Body of pancreas (tissue), 4 donors: Measurements from ENCODE around the gene ZNF200. TPM values are rescaled to one million over a fixed set of nuclear protein-coding genes. Genes with fewer than 3 reads are reported as not detected.
"Not testable (repeated sequence)": the region's sequence is repeated elsewhere in the genome, so short reads cannot be mapped to it uniquely, and the experiment has no call there.

ENCODE experiments used
- ATAC-seq: fragments of 150-250 bp; one replicate; pipeline ENCODE4 v1.9.1; 2016
- DNase-seq, 4 donors: peaks; one replicate each; pipeline ENCODE4 v3.0.0-alpha.2; 2019
- H3K27ac ChIP-seq, 4 donors: fragments of 200-600 bp; sonication (generic); 1 replicate in 3 of 4; 2 replicates in 1 of 4; pipeline versions ENCODE4 v1.5.1 to v1.6.1; 2016 to 2019; ENCODE audit warnings: mild to moderate bottlenecking in 1 of 4, mixed read lengths in 1 of 4, moderate library complexity in 1 of 4
- H3K27me3 ChIP-seq, 2 donors: fragments of 200-600 bp; sonication (generic); one replicate each; pipeline ENCODE4 v1.6.0; 2016; ENCODE audit warnings: mild to moderate bottlenecking in 1 of 2
- H3K36me3 ChIP-seq, 2 donors: fragments of 200-600 bp; sonication (generic); replicated peaks in 1 of 2; 2 replicates each; pipeline ENCODE4 v1.5.1; 2016; ENCODE audit warnings: low read depth in 2 of 2; ENCODE audit not compliant: insufficient read depth in 1 of 2
- H3K4me1 ChIP-seq: fragments of 200-600 bp; sonication (generic); one replicate; pipeline ENCODE4 v1.6.0; 2016
- H3K4me3 ChIP-seq, 2 donors: fragments of 200-600 bp; sonication (generic); 1 replicate in 1 of 2; 2 replicates in 1 of 2; pipeline ENCODE4 v1.5.1; 2016 to 2019
- H3K9me3 ChIP-seq, 3 donors: fragments of 200-600 bp; sonication (generic); 1 replicate in 2 of 3; 2 replicates in 1 of 3; pipeline ENCODE4 v1.5.1; 2016
- POLR2A ChIP-seq, 3 donors: fragments of 450-650 bp; IDR thresholded peaks; one replicate each; pipeline ENCODE4 v1.6.1; 2016; ENCODE audit warnings: antibody characterized with exemption in 3 of 3, mild to moderate bottlenecking in 2 of 3
- WGBS, 2 donors: methylation state at CpG; one replicate each; pipeline ENCODE4 v1.1.5; 2017; 5-methylcytosine and 5-hydroxymethylcytosine counted together
- intact Hi-C: fragments of 100-400 bp; cut with DNase I; formaldehyde crosslinking; loops from one replicate; pipeline ENCODE4 v1.15.1; 2023
- total RNA-seq, 2 donors: library from RNA; depleted of rRNA; stranded (reverse); fragments of >200 nt; gene quantifications; one replicate each; pipeline ENCODE4 v1.1.0, GENCODE V29; 2016
- TF ChIP-seq, protein P1 (sequence below), 7 experiments: fragments of 450-650 bp in 4 of 7; fragments of 200-600 bp in 3 of 7; sonication (generic) in 3 of 7; IDR thresholded peaks; one replicate each; pipeline ENCODE4 v1.5.1; 2016 to 2019; ENCODE audit warnings: antibody characterized with exemption in 7 of 7

Gene ZNF200
- total RNA-seq, 2 donors from 2014 or later: 2.0 to 7.0 TPM

DNA sequence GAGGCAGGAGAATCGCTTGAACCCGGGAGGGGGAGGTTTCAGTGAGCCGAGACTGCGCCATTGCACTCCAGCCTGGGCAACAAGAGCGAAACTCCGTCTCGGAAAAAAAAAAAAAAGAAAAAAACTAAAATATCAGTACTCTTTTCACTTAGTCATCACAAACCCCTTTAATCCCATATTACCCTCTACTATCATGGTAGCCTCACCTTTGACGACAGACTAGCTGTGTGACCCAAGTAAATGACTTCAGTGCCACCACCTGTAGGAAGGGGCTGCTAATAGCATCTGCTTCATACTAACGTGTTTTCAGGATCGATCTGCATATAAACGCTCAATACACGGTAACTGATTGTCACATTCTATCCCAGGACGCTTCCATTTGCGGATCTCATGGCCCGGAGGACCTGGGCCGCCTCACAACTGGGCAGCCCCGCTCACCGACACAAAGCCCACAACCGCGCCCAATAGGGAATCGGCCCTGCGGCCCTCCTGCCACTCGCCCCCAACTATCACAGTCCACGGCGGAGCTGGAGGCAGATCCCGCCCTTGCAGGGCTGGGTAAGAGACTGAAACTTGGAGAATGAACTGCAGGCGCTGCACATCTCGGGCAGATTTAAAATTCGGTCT is 47.3 kb upstream of the ZNF200 start:
- Histone ChIP-seq H3K36me3 (peaks cover 0 to 6% of the 10 kb centered on the region in 2 donors), H3K4me1 (peaks cover 38% of the 10 kb centered on the region), H3K27me3 (no peaks in the 10 kb centered on the region), H3K27ac (peak overlapping the region; percentile 98 to 100 (median 100)), H3K9me3 (peaks cover 0 to 3% (median 0%) of the 10 kb centered on the region in 3 donors), H3K4me3 (peak overlapping the region; percentile 56 to 67)
- TF ChIP-seq, protein P1, sequence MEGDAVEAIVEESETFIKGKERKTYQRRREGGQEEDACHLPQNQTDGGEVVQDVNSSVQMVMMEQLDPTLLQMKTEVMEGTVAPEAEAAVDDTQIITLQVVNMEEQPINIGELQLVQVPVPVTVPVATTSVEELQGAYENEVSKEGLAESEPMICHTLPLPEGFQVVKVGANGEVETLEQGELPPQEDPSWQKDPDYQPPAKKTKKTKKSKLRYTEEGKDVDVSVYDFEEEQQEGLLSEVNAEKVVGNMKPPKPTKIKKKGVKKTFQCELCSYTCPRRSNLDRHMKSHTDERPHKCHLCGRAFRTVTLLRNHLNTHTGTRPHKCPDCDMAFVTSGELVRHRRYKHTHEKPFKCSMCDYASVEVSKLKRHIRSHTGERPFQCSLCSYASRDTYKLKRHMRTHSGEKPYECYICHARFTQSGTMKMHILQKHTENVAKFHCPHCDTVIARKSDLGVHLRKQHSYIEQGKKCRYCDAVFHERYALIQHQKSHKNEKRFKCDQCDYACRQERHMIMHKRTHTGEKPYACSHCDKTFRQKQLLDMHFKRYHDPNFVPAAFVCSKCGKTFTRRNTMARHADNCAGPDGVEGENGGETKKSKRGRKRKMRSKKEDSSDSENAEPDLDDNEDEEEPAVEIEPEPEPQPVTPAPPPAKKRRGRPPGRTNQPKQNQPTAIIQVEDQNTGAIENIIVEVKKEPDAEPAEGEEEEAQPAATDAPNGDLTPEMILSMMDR (IDR thresholded peaks at IDR 0.05): no peak
- no peak for TF ChIP-seq POLR2A (IDR thresholded peaks at IDR 0.05)
- WGBS, 2 donors: 13 to 23% methylated on average over 15 to 29 of the region's 29 CpGs
- intact Hi-C loops: no loop called here
- DNase-seq: no peak
- peak; percentile 38 for ATAC-seq

GRCh38 chr16:3281222-3281820 is 46.4 kb upstream of the ZNF200 start:
- Histone ChIP-seq H3K4me3 (no peak overlapping the region), H3K4me1 (peaks cover 38% of the 10 kb centered on the region), H3K27ac (peak overlapping the region in 2 of 4 donors; percentile 19 to 100), H3K27me3 (no peaks in the 10 kb centered on the region), H3K36me3 (peaks cover 0 to 6% of the 10 kb centered on the region in 2 donors), H3K9me3 (no peaks in the 10 kb centered on the region)
- intact Hi-C loops: no loop called here
- DNase-seq: no peak
- TF ChIP-seq, protein P1 (IDR thresholded peaks at IDR 0.05): no peak
- no peak for TF ChIP-seq POLR2A (IDR thresholded peaks at IDR 0.05)
- 42 to 43% methylated on average over 6 of the region's 6 CpGs for WGBS, 2 donors
- no peak for ATAC-seq

- Histone ChIP-seq H3K36me3 (no peaks in the 10 kb centered on the region), H3K9me3 (no peaks in the 10 kb centered on the region), H3K4me1 (peaks cover 10% of the 10 kb centered on the region), H3K4me3 (no peak overlapping the region), H3K27ac (no peak overlapping the region), H3K27me3 (no peaks in the 10 kb centered on the region)
- WGBS, 2 donors: 78 to 83% methylated on average over 5 of the region's 5 CpGs
- ATAC-seq (no peak), DNase-seq (no peak)
- intact Hi-C loops: no loop called here
- TF ChIP-seq, protein P1 (IDR thresholded peaks at IDR 0.05): no peak
- TF ChIP-seq POLR2A (IDR thresholded peaks at IDR 0.05): no peak
Measured at GRCh38 chr16:3276679-3277078, 41.7 kb upstream of the ZNF200 start.

- intact Hi-C loops: no loop called here
- TF ChIP-seq POLR2A (IDR thresholded peaks at IDR 0.05): no peak
- TF ChIP-seq, protein P1 (IDR thresholded peaks at IDR 0.05): no peak
Measured at GRCh38 chr16:3274947-3275346, 40.0 kb upstream of the ZNF200 start.

DNA sequence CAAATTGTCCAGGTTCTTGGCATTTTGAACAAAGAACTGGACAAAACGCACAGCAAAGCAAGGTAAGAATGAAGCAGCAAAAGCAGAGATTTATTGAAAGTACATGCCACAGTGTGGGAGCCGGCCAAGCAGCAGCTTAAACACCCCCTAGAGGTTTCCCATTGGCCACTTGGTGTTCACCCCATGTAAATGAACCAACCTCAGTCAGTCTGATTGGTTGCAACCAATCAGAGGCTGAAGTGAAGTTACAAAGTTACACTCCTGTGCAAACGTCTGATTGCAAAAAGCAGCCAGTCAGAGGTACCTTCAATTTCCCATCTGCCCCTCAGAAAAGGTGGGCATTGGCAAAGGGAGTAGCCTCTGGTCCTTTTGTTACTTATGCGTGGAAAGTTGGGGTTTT is 39.5 kb upstream of the ZNF200 start:
- peak; percentile 50 for ATAC-seq
- intact Hi-C loops: no loop called here
- no peaks in the 10 kb centered on the region for H3K27me3 ChIP-seq
- H3K4me3 ChIP-seq: no peak overlapping the region
- DNase-seq: no peak
- no peaks in the 10 kb centered on the region for H3K4me1 ChIP-seq
- WGBS, 2 donors: 41 to 42% methylated on average over 4 of the region's 4 CpGs
- H3K36me3 ChIP-seq: no peaks in the 10 kb centered on the region
- H3K27ac ChIP-seq: no peak overlapping the region
- no peaks in the 10 kb centered on the region for H3K9me3 ChIP-seq
- TF ChIP-seq, protein P1 (IDR thresholded peaks at IDR 0.05): no peak
- no peak for TF ChIP-seq POLR2A (IDR thresholded peaks at IDR 0.05)

More at GRCh38 chr16:3274947-3275346, 40.0 kb upstream of the ZNF200 start:
- no peaks in the 10 kb centered on the region for H3K36me3 ChIP-seq
- no peaks in the 10 kb centered on the region for H3K4me1 ChIP-seq
- no peaks in the 10 kb centered on the region for H3K27me3 ChIP-seq
- no peak overlapping the region for H3K27ac ChIP-seq
- DNase-seq (no peak), ATAC-seq (no peak)
- no peak overlapping the region for H3K4me3 ChIP-seq
- no peaks in the 10 kb centered on the region for H3K9me3 ChIP-seq

GRCh38 chr16:3271281-3271680 is 36.3 kb upstream of the ZNF200 start:
- DNase-seq, ATAC-seq, H3K4me1 ChIP-seq, H3K9me3 ChIP-seq, H3K27ac ChIP-seq, intact Hi-C loops, H3K36me3 ChIP-seq, H3K4me3 ChIP-seq, H3K27me3 ChIP-seq: not testable (repeated sequence)
- 91 to 96% methylated on average over 10 to 21 of the region's 22 CpGs for WGBS, 2 donors

GRCh38 chr16:3270718-3271117 is 35.8 kb upstream of the ZNF200 start:
- ATAC-seq: not testable (repeated sequence)

More at GRCh38 chr16:3270718-3271117, 35.8 kb upstream of the ZNF200 start:
- H3K4me3 ChIP-seq, H3K4me1 ChIP-seq, H3K27ac ChIP-seq, H3K36me3 ChIP-seq, intact Hi-C loops, DNase-seq, H3K27me3 ChIP-seq, H3K9me3 ChIP-seq: not testable (repeated sequence)
- WGBS, 2 donors: 62 to 81% methylated on average over 4 to 5 of the region's 5 CpGs
